Measurements from ENCODE around the gene ARHGAP29.

GRCh38 chr1:94271373-94271772 is 34.0 kb upstream of the ARHGAP29 start:
- no peak for TF ChIP-seq CTCF (IDR thresholded peaks at IDR 0.05)
- TF ChIP-seq POLR2A (IDR thresholded peaks at IDR 0.05) = no peak
- no peak for TF ChIP-seq POLR2AphosphoS5 (IDR thresholded peaks at IDR 0.05)
